Activated CD8-positive, alpha-beta memory T cell treated with anti-CD3 and anti-CD28 coated beads, Interleukin-2, amount 50 U/mL, for 48 hours (primary cell): ENCODE data around the gene TMEM106B.

ENCODE experiments used
- DNase-seq: peaks from one replicate; pipeline ENCODE4 v3.0.0-alpha.2; 2020

The TMEM106B gene

DNA sequence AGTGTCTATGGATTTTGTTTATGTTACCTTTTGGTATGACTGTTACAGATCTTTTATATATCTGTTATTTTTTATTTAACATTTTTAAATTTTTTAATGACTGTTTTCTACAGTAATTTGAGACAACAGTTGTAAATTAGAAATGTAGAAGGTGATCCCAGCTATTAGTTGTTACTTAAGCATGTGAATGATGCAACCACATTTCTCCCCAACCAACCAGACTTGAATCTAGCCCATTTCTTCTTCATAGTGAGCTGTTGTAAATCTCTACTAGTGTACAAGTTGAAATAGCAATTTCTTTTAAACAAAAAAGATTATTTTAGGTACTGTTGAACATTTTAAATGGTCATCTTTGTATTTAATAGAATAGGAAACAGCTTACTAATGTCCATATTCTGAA is 18.0 kb downstream of the TMEM106B start:
- DNase-seq, result no peak

GRCh38 chr7:12231097-12231496 is 20.0 kb downstream of the TMEM106B start:
- no peak for DNase-seq

DNA sequence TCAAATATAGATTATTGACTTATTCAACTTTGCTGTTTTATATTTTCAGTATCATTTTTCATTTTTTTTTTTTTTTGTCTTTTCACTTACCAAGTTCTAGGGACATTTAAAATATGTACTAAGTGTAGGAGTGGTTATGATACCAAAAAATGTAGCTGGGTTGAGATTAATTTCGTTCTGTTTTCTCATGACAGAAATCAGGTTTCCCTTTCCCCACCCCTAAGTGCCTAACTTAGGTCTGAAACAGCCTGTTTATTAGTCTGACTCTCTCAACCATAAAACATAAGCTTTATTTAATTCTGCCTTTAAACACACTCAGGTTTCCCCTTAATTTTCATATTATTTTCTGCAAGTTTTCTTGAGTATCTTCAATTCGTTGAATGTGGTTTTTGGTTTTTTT is 22.1 kb downstream of the TMEM106B start:
- DNase-seq, result no peak

DNA sequence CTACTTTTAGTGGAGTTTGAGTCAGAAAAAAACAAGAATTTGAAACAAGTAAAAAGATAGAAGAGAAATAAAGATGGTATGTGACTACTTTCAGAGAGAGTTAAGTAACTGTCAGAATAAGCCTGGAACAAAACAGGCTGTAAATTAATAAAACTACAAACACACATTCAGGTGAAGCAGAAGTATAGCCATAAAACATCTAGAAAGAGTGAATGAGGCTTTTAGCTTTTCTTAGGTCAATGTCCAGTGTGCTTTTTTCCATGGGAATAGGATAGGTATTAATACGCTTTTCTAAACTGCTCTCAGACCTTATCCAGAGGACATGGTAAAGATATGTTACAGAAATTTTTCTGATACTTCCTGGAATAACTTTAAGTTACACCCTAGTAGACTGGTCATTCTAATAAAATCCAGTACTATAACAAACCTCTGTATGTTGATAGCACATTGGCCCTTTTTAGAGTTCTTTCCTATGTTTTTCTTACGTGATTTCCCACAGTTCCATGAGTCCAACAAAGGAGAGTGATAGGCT is 23.3 kb downstream of the TMEM106B start:
- DNase-seq, result no peak

DNA sequence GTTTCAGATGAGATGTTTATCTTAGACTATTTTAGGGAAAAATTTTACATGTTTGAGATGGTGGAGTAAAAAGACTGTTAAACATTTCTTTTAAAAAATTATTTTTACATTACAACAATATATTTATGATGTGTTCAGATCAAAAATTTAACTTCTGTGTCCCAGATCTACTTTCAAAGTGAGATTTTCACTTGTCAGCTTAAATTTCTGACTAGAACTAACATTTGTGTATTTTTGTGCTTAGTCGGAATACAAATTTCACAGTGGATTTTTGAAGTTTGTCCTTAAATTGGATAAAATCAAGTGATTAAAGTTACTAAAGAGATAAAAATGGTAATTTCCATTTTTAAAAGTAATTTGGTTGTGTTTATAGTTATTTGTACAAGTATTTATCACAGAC is 24.9 kb downstream of the TMEM106B start:
- no peak for DNase-seq

- no peak for DNase-seq
Observed at GRCh38 chr7:12237007-12237406, 25.9 kb downstream of the TMEM106B start.

DNA sequence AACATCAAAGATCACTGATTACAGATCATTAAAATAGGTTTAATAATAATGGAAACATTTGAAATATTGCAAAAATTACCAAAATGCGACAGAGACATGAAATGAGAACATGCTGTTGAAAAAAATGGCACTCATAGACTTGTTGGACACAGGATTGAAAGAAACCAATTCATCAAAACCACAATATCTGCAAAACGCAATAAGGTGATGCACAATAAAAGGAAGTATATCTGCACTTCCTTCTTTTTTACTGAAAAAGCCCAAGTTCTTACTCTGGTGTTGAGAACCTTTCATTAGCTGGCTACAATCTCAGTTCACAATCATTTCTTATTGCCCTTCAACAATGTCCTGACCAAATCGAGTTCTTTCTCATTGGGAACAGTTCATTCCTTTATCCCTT is 28.7 kb downstream of the TMEM106B start:
- DNase-seq, result no peak

DNA sequence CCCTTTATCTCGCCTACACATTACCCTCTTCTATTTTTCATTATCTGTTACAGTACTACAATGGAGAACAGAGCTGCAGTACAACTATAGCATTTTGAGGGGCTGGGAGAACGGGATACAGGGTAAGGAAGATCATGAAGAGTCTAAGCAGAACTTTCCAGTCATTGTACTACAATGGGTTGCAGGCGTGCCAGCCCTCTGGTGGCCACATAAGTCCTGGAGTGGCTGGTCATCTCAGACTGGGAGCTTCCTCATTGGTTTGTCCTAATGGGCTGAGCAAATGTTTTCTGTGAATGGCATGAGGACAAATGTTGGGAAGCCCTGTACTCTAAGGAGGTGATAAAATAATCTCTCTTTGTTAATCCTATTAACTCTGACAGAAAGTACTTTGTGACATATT is 33.0 kb downstream of the TMEM106B start:
- no peak for DNase-seq

- DNase-seq, result no peak
Observed at GRCh38 chr7:12244694-12245093, 33.6 kb downstream of the TMEM106B start.

DNA sequence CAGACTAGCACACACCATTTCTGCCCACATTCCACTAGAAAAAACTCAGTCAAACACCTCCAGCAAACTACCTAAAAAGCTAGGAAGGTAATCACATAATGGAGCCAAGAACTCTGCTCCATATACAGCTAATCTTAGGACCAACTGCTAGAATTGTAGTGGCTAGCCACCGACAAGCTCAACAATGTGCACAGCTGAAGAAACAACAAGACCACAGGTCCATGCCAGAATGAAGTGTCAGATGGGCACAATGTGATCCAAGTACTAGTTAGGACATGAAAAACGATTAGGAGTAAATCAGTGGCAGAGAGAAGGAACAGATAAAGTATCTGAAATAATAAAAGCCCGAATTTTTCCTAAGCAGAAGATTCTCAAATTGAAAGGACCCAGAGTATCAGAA is 38.6 kb downstream of the TMEM106B start:
- no peak for DNase-seq

GRCh38 chr7:12250232-12250631 is 39.1 kb downstream of the TMEM106B start:
- DNase-seq, result no peak

DNA sequence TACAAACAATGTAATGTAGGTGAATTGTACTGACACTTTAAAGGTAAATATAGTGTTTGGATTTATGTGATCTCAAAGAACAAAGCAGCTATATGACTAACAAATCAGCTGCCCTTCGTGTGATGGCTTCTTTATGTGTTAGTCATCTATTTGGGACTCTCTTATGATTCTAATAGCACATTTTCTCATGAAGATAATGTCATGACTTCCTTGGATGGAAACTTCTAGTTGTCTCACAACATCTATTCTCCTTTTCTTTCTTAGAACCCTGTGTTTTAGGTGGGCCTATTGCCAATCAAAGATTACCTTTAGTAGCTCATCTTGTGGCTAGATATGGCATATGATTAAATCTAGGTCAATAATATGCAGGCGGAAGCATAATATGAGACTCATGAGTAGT is 45.0 kb downstream of the TMEM106B start:
- DNase-seq, result no peak

DNA sequence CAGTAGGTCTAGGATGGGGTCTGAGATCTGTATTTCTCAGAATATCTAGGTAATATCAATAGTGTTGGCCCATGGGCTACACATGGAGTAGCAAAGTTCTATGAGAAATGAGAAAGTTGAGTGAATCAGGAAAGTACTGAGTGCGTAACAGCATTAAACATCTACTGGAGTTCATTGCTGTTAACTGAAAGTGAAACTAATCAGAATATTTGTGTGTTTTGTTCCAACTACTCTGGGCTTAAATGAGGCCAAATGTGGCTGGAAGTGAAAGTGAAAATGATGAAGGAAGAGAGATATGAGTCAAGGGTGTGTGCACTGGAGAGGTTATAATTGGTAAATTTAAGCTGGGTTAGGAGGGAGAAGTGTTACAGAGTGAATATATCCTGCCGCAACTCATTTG is 46.5 kb downstream of the TMEM106B start:
- no peak for DNase-seq

DNA sequence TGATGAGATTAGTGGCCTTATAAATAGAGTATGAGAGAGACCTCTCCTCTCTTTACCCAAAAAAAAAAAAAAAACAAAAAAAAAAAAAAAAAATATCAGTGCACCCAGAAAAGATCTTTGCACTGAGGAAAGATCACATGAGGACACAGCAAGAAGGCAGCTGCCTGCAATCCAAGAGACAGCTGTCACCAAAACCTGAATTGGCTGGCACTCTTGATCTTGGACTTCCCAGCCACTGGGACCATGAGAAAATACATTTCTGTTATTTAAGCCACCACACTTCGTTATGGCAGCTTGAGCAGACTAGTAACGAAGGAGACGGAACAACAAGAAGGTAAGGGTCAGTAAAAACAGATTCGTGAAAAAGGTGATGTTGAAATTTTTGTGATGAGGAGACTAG is 47.0 kb downstream of the TMEM106B start:
- no peak for DNase-seq

GRCh38 chr7:12267542-12267941 is 56.4 kb downstream of the TMEM106B start:
- DNase-seq, result no peak

DNA sequence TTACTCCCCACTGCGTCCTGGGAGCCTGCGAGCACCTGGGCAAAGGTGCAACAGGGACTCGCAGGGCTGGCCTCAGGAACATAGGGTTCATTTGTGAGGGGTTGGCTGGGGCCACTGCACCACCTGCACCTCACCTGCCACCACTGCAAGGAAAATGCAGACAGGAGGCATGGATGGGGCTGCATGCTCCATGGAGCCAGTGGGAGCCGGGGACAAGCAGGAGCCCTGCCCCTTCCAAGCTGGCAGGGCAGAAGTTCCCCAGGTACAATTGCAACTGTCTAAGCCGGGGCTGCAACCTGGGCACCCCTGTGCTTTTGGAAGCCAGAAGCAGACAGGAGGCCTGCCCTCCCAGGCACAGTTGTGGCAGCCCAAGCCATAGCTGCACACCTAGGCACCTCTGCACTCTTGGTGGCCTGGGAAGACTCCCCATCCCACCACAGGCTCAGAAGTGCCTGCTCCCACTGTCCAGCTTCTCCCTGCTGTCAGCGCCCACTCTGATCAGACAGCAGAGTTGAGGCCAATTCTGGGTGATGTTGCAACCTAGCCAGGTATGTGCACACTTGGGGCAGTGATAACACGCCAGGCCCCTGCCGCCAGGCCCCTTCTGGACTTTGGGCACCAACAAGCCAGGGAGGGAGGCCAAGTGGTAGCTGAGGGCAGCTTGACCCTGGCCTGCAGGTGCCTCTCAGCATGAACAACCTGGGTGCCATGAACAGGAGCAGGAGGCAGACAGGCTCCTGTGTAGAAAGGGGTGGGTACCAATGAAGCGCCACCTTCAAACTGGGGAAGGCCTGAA is 58.2 kb downstream of the TMEM106B start:
- no peak for DNase-seq

DNA sequence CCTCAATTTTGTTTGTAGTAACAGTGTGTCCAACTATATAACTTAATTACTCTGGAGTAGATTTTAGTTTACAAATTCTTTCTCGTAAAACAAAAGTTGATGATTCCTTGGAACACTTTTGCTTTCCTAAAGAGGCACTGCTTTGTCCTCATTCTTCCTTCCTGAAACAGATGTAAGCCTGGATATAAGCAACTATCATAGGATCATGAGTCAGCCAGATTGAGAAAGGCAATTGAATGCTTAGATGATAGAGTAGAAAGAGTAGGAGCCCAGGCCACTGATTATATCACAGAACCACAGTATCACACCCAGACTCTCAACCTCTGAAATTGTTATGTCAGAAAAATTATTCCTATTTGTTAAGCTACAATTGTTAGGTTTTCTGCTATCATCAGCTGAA is 69.9 kb downstream of the TMEM106B start:
- DNase-seq, result no peak

GRCh38 chr7:12287901-12288300 is 76.8 kb downstream of the TMEM106B start:
- DNase-seq, result no peak

DNA sequence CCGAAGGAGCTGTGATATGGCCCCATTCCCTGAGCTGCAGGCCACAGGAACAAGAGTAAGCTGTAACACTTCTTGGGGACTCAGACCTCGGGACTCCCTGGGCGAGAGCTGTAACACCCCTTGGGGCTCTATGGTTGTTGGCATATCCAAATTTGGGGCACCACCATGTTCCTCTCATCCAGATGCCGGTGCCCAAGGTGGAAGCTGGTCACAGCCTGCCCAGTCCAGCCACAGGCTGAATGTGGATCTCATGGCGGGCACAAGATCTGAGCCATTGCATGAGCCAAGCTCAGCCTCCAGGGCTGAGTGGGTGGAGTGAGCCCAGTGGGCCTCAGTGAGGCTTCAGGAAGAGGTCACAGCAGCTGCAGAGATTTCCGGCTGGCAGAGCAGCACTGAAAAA is 78.9 kb downstream of the TMEM106B start:
- DNase-seq, result no peak

- DNase-seq, result no peak
Observed at GRCh38 chr7:12290761-12291160, 79.7 kb downstream of the TMEM106B start.

DNA sequence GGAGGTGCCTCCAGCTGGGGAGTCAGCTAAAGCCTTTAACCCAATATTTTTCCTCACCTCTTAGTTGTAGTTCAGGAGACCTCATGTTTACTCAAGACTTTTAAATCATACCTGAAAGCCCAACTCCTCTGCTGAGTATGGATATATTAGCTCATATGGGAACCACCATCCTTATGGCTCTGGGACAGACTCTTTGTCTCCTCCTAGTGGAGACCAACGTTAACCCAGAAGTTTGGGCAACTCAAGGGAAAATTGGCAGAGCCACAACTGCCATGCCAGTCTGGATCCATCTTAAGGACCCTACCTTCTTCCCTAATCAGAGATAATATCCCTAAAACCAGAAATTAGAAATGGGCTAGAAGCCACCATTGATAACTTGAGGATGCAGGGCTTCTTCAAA is 80.8 kb downstream of the TMEM106B start:
- no peak for DNase-seq
